Chondrocyte (in vitro differentiated cells): ENCODE data around the gene ADSL. TPM values are rescaled to one million over a fixed set of nuclear protein-coding genes. Genes with fewer than 3 reads are reported as not detected.

Source experiments
- DNase-seq: peaks from one replicate; pipeline ENCODE4 v3.0.0; 2021; ENCODE audit warnings: mixed read lengths, low spot score
- H3K27ac Mint-ChIP-seq: one replicate; pipeline ENCODE4 v1.8.0; 2021; ENCODE audit warnings: mild to moderate bottlenecking, moderate library complexity, mixed read lengths; ENCODE audit not compliant: unreplicated experiment
- H3K27me3 Mint-ChIP-seq: 2 replicates; pipeline ENCODE4 v1.8.0; 2021; ENCODE audit warnings: low read depth, mixed read lengths
- H3K36me3 Mint-ChIP-seq: 2 replicates; pipeline ENCODE4 v1.8.0; 2021; ENCODE audit warnings: low read depth, mixed read lengths
- H3K4me1 Mint-ChIP-seq: 2 replicates; pipeline ENCODE4 v1.8.0; 2021; ENCODE audit warnings: low read depth, mild to moderate bottlenecking, mixed read lengths
- H3K4me3 Mint-ChIP-seq: one replicate; pipeline ENCODE4 v1.8.0; 2021; ENCODE audit warnings: mild to moderate bottlenecking, moderate library complexity, mixed read lengths; ENCODE audit not compliant: unreplicated experiment
- H3K9me3 Mint-ChIP-seq: 2 replicates; pipeline ENCODE4 v1.8.0; 2021; ENCODE audit warnings: low read depth, mixed read lengths
- CTCF ChIP-seq: fragments of 200-600 bp; sonication (generic); IDR thresholded peaks from 2 replicates; pipeline ENCODE4 v1.5.0; 2021; ENCODE audit warnings: antibody characterized with exemption, mild to moderate bottlenecking, moderate library complexity
- total RNA-seq: library from RNA; stranded (reverse); gene quantifications from 3 replicates; pipeline ENCODE4 v1.2.1, GENCODE V29; 2021

The ADSL gene
- total RNA-seq, 1 donor from 2014 or later = 62.2 TPM

GRCh38 chr22:40419718-40420117 lies 73.4 kb downstream of the ADSL start:
- H3K27ac Mint-ChIP-seq = no peak overlapping the region
- no peak for TF ChIP-seq CTCF
- no peaks in the 10 kb centered on the region for H3K27me3 Mint-ChIP-seq
- H3K4me1 Mint-ChIP-seq = peaks cover 16% of the 10 kb centered on the region
- H3K36me3 Mint-ChIP-seq = peaks cover 39% of the 10 kb centered on the region
- no peak overlapping the region for H3K4me3 Mint-ChIP-seq
- DNase-seq = no peak
- no peaks in the 10 kb centered on the region for H3K9me3 Mint-ChIP-seq

- peaks cover 36% of the 10 kb centered on the region for H3K36me3 Mint-ChIP-seq
- DNase-seq = no peak
- H3K27me3 Mint-ChIP-seq = no peaks in the 10 kb centered on the region
- TF ChIP-seq CTCF = no peak
- no peaks in the 10 kb centered on the region for H3K9me3 Mint-ChIP-seq
- no peak overlapping the region for H3K27ac Mint-ChIP-seq
- peaks cover 12% of the 10 kb centered on the region for H3K4me1 Mint-ChIP-seq
- no peak overlapping the region for H3K4me3 Mint-ChIP-seq
These were observed 74.2 kb downstream of the ADSL start for GRCh38 chr22:40420341-40421081.

GRCh38 chr22:40421082-40421350 lies 74.7 kb downstream of the ADSL start:
- H3K36me3 Mint-ChIP-seq = peaks cover 31% of the 10 kb centered on the region
- no peak overlapping the region for H3K4me3 Mint-ChIP-seq
- no peaks in the 10 kb centered on the region for H3K9me3 Mint-ChIP-seq
- no peak for DNase-seq
- H3K4me1 Mint-ChIP-seq = peaks cover 7% of the 10 kb centered on the region
- no peak overlapping the region for H3K27ac Mint-ChIP-seq
- no peak for TF ChIP-seq CTCF
- H3K27me3 Mint-ChIP-seq = no peaks in the 10 kb centered on the region

- H3K27ac Mint-ChIP-seq = peak overlapping the region; percentile 47
- H3K27me3 Mint-ChIP-seq = no peaks in the 10 kb centered on the region
- no peak for TF ChIP-seq CTCF
- peaks cover 32% of the 10 kb centered on the region for H3K36me3 Mint-ChIP-seq
- DNase-seq = no peak
- H3K4me1 Mint-ChIP-seq = peaks cover 6% of the 10 kb centered on the region
- H3K4me3 Mint-ChIP-seq = no peak overlapping the region
- H3K9me3 Mint-ChIP-seq = no peaks in the 10 kb centered on the region
These were observed 75.6 kb downstream of the ADSL start for GRCh38 chr22:40421941-40422340.

GRCh38 chr22:40422558-40423309 lies 76.4 kb downstream of the ADSL start:
- no peak for DNase-seq
- Mint-ChIP-seq H3K4me3 (no peak overlapping the region), H3K4me1 (peaks cover 6% of the 10 kb centered on the region), H3K27ac (peak overlapping the region; percentile 62), H3K9me3 (no peaks in the 10 kb centered on the region), H3K36me3 (peaks cover 35% of the 10 kb centered on the region), H3K27me3 (no peaks in the 10 kb centered on the region)
- TF ChIP-seq CTCF = no peak
